ENCODE measurements around the gene IDS.

Gene IDS

GRCh38 chrX:149453030-149453429, 52.1 kb downstream of the IDS start:
- TF ChIP-seq TAF1 (IDR thresholded peaks at IDR 0.05; ENCODE audit: borderline replicate concordance, insufficient read depth, low read length) (no peak), SIN3A (IDR thresholded peaks at IDR 0.05; ENCODE audit: borderline replicate concordance, insufficient read depth, low read length) (no peak), POLR2AphosphoS5 (IDR thresholded peaks at IDR 0.05; ENCODE audit: low read depth, low read length) (no peak), REST (IDR thresholded peaks at IDR 0.05; ENCODE audit: insufficient read depth in 1 of 2, low read depth in 2 of 2, low read length in 2 of 2) (no peak), FOXP2 (optimal IDR thresholded peaks at IDR 0.05; ENCODE audit: borderline replicate concordance, extremely low read depth, extremely low read length, insufficient read depth) (no peak)

- TF ChIP-seq POLR2AphosphoS5 (IDR thresholded peaks at IDR 0.05; ENCODE audit: low read depth, low read length) (no peak), TAF1 (IDR thresholded peaks at IDR 0.05; ENCODE audit: borderline replicate concordance, insufficient read depth, low read length) (no peak), REST (IDR thresholded peaks at IDR 0.05; ENCODE audit: insufficient read depth in 1 of 2, low read depth in 2 of 2, low read length in 2 of 2) (no peak), SIN3A (IDR thresholded peaks at IDR 0.05; ENCODE audit: borderline replicate concordance, insufficient read depth, low read length) (no peak), FOXP2 (optimal IDR thresholded peaks at IDR 0.05; ENCODE audit: borderline replicate concordance, extremely low read depth, extremely low read length, insufficient read depth) (no peak)
Measured at GRCh38 chrX:149433451-149433850, 71.7 kb downstream of the IDS start.

- TF ChIP-seq POLR2AphosphoS5 (IDR thresholded peaks at IDR 0.05; ENCODE audit: low read depth, low read length) (no peak), REST (IDR thresholded peaks at IDR 0.05; ENCODE audit: insufficient read depth in 1 of 2, low read depth in 2 of 2, low read length in 2 of 2) (no peak), TAF1 (IDR thresholded peaks at IDR 0.05; ENCODE audit: borderline replicate concordance, insufficient read depth, low read length) (no peak), SIN3A (IDR thresholded peaks at IDR 0.05; ENCODE audit: borderline replicate concordance, insufficient read depth, low read length) (no peak), FOXP2 (optimal IDR thresholded peaks at IDR 0.05; ENCODE audit: borderline replicate concordance, extremely low read depth, extremely low read length, insufficient read depth) (no peak)
Measured at GRCh38 chrX:149433051-149433450, 72.1 kb downstream of the IDS start.

Data from PFSK-1 (cell line).